Stimulated activated CD8-positive, alpha-beta memory T cell treated with anti-CD3 and anti-CD28 coated beads, Interleukin-2, amount 100 ng/mL, for 48 hours (primary cell): ENCODE measurements around the gene C10orf53.
"Not testable (repeated sequence)": the region's sequence is repeated elsewhere in the genome, so short reads cannot be mapped to it uniquely, and the experiment has no call there.

Experiments used
- DNase-seq, 2 donors: peaks; one replicate each; pipeline ENCODE4 v3.0.0-alpha.2; 2020; ENCODE audit warnings: low read depth in 2 of 2

The C10orf53 gene

DNA sequence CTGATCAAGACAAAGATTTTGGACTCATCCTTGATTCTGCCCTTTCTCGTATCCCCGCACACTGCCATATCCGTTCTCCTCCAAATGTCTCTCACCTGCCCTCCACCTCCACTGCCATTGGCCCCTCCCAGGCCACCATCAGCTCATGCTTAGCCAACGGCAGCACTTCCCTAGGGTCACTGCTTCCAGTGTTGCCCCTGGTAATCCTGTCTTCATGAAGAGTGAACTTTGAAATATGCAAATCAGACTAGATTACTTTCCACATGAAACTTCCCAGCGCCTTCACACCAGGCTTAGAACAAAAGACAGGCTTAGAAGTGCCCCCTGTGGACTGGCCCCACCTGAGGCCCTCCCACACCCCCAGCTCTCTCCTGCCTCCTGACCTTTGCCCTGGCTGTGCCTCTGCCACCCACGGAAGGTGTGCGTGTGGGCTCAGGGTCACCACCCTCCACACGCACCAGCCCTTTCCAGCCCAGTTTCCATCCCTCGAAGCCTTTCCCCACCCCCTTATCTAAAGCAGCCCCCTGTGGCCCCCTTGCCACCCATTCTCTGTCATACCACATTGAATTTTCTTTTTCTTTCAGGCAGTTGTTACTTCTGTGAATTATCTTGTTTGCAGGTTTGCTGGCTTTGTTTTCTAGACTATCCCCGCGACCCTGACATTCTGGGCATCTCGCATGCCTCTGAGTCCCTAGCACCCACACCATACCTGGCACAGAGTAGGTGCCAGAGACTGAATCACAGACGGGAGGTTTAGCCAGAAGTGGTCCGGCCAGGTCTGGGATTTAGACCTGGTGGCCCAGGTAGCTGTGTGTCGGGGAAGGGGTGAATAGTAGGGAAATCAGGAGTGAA lies 26.8 kb upstream of the C10orf53 start:
- DNase-seq: no peak

- no peak for DNase-seq
Observed at GRCh38 chr10:49653273-49653929, 26.1 kb upstream of the C10orf53 start.

DNA sequence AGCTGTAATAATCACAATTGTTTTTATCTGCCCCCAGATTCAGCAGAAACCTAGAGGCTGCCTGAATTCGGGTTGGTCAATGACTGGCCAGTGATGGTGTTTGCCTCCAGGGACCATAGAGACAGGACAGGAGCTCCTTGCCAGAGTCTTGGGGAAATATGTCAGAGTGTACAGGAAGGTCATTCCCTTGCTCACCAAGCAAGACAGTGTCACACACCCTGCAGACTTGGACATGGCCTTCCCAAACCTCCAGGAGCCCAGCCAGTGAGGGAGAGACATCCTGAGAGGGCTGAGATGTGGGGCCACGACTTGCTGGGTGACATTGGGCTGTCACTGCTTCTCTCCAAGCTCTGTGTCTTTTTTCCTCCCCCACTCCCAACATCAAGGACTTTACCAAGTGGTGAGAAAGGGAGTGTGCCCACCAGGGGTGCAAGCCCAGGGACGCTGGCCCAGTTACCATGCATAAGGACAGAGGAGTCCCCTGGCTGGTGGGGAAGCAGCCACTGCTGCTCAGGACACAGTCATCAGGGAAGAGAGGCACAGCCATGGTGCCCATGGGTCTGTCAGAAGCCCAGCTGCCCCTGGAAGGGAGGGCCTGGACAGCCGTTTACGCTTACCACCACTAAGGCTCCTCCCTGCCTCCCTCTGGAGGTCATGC lies 25.3 kb upstream of the C10orf53 start:
- no peak for DNase-seq

DNA sequence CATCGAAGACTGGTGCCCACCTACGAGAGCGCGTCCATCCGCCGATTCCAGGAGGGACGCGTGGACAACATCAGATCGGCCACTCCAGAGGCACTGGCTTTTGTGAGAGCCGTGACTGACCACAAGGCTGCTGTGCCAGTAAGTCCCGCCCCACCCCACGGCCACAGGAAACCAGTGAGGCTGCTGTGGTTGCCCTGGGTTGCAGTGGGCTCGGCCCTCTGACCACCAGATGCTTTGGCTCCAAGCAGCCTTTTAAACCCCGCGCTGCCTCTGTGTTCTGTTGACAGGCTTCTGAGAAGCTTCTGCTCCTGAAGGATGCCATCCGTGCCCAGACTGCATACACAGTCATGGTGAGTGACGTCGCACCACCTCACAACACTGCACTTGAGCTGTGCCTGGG lies 24.4 kb upstream of the C10orf53 start:
- no peak for DNase-seq

- no peak for DNase-seq
Observed at GRCh38 chr10:49656845-49657493, 22.5 kb upstream of the C10orf53 start.

DNA sequence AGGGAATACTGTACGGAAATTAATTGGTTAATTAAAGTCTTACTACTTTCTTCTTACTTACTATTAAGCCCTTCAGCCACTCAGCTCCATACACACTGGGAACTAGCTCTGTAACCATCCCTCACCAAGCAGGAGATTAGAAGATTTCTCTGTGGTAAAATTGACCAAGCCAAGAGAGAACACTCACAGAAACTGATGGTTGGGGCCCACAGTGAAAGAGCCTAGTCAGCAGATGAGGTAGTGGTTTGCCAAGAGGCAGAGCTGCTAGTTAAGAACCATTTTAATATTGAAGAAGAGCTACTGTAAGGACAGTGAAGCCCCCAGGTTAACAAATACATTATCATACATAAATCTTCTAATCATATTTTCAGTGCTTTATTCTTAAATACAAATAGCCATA lies 21.8 kb upstream of the C10orf53 start:
- no peak for DNase-seq

DNA sequence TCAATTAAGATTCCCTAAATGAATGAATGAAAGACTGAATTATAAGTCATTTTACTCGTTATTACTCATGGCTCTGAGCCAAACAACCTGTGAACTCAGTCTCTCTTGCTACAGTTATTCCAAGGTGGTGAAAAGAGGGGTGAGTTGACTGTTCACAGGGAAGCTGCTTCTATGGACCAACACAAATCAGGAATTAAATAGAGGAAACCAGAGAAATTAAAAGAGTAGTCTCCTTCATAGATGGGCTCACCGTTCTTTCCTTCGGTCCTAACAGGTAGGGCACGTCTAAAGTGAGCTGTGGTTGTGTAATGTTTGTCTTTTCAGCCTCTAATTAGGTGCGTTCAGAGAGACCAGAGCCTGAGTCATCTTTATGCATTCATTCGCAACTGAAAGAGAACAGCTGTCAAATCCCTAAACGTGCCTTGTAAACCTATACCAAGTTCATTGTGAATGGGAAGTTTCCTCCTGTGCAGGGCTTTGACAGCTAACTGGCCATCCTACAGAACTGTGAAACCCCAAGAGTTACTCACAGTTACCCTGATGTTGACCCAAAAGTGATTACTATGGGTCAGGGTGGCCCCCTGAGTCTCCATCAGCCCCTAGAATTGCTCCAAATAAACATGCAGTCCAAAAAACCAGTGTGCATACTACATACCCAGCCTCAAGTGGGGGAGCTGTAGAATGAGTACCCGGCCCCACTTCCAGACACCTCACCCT lies 18.2 kb upstream of the C10orf53 start:
- DNase-seq: no peak

- DNase-seq: no peak
Observed at GRCh38 chr10:49662169-49662830, 17.2 kb upstream of the C10orf53 start.

DNA sequence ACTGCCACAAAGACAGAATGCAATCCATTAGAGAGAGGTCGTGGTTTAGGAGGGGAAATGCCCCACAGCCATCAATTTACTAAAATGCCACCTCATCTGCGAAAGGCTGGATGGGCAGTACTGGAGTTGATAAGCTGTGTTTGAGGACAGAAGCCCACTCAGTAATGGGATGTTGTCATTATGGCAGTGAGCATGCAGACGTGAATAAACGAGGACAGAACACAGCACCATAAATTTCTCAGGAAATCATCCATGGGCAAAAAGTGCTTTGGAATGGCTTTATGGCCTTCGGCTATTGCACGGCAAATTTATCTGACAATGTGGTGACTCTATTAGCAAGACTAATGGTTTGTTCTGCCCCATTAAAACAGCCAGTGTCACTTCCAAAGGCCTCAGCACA lies 15.9 kb upstream of the C10orf53 start:
- no peak for DNase-seq

- no peak for DNase-seq
Observed at GRCh38 chr10:49664006-49664841, 15.2 kb upstream of the C10orf53 start.

- no peak for DNase-seq
Observed at GRCh38 chr10:49664842-49665355, 14.6 kb upstream of the C10orf53 start.

DNA sequence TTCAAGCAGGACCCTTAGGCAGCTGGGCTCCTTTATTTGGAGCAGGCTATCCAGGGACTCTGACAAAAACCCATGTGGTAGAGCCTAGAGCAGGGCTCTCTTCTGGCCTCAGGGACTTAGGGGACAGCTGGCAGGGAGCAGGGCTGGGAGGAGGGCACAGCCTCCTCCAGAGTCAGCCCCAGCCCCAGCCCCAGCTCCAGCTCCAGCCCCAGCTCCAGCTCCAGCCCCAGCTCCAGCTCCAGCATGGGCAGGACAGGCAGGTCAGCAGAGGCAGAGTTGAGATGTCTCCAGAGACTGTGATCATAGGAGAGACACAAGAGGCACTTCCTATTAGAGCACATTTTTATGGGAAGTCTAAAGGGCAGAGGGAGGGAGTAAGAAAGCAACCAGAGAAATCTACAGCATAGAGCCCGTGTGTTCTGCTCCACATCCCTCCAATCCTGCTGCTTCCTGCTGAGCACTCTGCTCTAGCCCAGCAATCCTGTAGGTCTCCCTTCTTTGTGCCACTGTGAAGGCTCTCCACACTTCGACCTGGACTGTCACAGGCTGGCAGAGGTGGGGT lies 13.3 kb upstream of the C10orf53 start:
- no peak for DNase-seq

GRCh38 chr10:49666685-49667084 lies 12.8 kb upstream of the C10orf53 start:
- no peak for DNase-seq

- no peak for DNase-seq
Observed at GRCh38 chr10:49667991-49668390, 11.5 kb upstream of the C10orf53 start.

DNA sequence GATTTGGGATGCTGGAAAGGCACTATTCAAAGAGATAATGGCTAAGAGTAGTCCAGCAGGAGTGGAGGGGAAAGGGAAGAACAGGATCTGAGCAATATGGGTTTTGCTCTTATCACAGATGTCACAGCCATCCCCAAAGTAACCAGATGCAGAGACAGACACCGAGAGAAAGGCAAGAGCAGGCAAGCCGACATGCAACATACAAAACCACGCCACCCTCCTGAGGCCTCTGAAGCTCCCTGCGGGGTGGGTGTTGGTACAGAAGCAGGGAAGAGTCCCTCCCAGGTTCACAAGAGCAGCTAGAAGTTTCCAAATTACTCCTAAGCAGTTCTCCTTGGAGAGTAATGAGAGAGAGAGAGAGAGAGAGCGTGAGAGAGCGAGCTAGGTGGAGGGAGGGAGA lies 10.8 kb upstream of the C10orf53 start:
- no peak for DNase-seq

- no peak for DNase-seq
Observed at GRCh38 chr10:49678827-49679479, 498 bp upstream of the C10orf53 start.

DNA sequence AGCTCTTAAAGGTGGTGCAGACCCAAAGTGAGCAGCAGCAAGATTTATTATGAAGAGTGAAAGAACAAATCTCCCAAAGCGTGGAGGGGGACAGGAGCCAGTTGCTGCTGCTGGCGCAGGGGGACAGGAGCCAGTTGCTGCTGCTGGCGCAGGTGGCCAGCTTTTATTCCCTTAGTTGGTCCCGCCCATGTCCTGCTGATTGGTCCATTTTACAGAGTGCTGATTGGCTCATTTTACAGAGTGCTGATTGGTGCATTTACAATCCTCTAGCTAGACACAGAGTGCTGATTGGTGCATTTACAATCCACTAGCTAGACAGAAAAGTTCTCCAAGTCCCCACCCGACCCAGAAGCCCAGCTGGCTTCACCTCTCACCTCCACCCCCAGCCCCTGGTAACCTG lies 3.0 kb downstream of the C10orf53 start:
- not testable (repeated sequence) for DNase-seq

DNA sequence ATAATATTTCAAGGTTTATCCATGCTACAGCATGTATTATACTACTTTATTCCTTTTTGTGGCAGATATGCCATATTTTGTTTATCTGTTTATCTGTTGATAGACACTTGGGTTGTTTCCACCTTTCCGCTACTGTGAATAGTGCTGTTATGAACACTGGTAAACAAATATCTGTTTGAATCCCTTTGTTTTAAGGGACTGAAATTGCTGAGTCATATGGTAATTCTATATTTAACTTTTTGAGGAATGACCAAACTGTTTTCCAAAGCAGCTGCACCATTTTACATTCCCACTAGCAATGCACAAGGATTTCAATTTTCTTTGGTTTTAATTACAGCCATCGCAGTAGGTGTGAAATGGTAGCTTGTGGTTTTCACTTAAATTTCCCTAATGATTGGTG lies 3.4 kb downstream of the C10orf53 start:
- DNase-seq: no peak

GRCh38 chr10:49686651-49687050 lies 7.2 kb downstream of the C10orf53 start:
- DNase-seq: no peak
